ENCODE data around the gene C2CD4D. TPM values are rescaled to one million over a fixed set of nuclear protein-coding genes. Genes with fewer than 3 reads are reported as not detected.

The C2CD4D gene
- total RNA-seq, 1 experiment from 2014 or later = 0.17 TPM

DNA sequence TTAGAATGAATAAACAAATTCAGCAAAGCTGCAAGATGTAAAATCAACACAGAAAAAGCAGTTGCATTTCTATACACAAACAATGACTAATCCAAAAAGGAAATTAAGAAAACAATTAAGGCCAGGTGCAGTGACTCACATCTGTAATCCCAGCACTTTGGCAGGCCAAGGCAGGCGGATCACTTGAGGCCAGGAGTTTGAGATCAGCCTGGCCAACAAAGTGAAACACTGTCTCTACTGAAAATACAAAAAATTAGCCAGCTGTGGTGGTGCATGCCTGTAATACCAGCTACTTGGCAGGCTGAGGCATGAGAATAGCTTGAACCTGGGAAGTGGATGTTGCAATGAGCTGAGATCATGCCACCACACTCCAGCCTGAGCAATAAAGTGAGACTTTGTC lies 47.4 kb upstream of the C2CD4D start:
- CTCF ChIA-PET = interaction anchor here (2.0 to 2.4 kb wide), 2 partner anchors 21 to 115 kb away, joined by 7 to 14 read pairs; partner anchors contain the start of gene THEM4
- peak; percentile 54; the same call in 1 of the 2 replicates for ATAC-seq
- intact Hi-C loops (cut with micrococcal nuclease) = no loop called here
- H3K9ac ChIP-seq (ENCODE audit: low read length) = no peak overlapping the region
- no peak for DNase-seq (ENCODE audit: low read depth, low spot score)
- H3K79me2 ChIP-seq (ENCODE audit: insufficient read depth, low read length) = no peaks in the 10 kb centered on the region
- H3K27me3 ChIP-seq (ENCODE audit: insufficient read depth, low read length) = no peaks in the 10 kb centered on the region
- peaks cover 8 to 12% of the 10 kb centered on the region in 2 experiments; a peak in 2 of 4 replicates for H3K4me1 ChIP-seq (ENCODE audit: control insufficient read depth in 1 of 2, insufficient read depth in 2 of 2, low read length in 2 of 2)
- peaks cover 0 to 19% of the 10 kb centered on the region in 2 experiments; a peak in 2 of 4 replicates for H3K36me3 ChIP-seq (ENCODE audit: control insufficient read depth in 1 of 2, insufficient read depth in 2 of 2, low read length in 2 of 2)
- H3K4me3 ChIP-seq (replicated peaks in 1 of 2; ENCODE audit: low read depth in 1 of 2, low read length in 2 of 2) = no peak overlapping the region
- H3K4me2 ChIP-seq (ENCODE audit: low read length) = 0 out of 2 replicates have a peak overlapping the region, but pooled peaks have one; percentile 2
- no peaks in the 10 kb centered on the region for H3K9me3 ChIP-seq (ENCODE audit: control insufficient read depth in 1 of 2, insufficient read depth in 1 of 2, low read depth in 1 of 2, low read length in 2 of 2)
- no peak overlapping the region for H2AFZ ChIP-seq (ENCODE audit: low read depth, low read length, poor library complexity, severe bottlenecking)
- no TSS peak for BruUV-seq (replicated peaks)
- RAD21 ChIA-PET (ENCODE audit: low non-redundant PET in 1 of 2, low total read pairs in 2 of 2, uncharacterized antibody in 2 of 2, unreplicated experiment in 2 of 2) = no interaction called here
- H3K27ac ChIP-seq (ENCODE audit: low read depth, low read length) = peak overlapping the region; percentile 0; the same call in 1 of the 2 replicates
- POLR2A ChIA-PET = no interaction called here
- H4K20me1 ChIP-seq (ENCODE audit: insufficient read depth) = no peaks in the 10 kb centered on the region; the same call in 1 of the 2 replicates
- H3K9me2 ChIP-seq (ENCODE audit: insufficient read depth) = no peaks in the 10 kb centered on the region
- TF ChIP-seq, protein P1, sequence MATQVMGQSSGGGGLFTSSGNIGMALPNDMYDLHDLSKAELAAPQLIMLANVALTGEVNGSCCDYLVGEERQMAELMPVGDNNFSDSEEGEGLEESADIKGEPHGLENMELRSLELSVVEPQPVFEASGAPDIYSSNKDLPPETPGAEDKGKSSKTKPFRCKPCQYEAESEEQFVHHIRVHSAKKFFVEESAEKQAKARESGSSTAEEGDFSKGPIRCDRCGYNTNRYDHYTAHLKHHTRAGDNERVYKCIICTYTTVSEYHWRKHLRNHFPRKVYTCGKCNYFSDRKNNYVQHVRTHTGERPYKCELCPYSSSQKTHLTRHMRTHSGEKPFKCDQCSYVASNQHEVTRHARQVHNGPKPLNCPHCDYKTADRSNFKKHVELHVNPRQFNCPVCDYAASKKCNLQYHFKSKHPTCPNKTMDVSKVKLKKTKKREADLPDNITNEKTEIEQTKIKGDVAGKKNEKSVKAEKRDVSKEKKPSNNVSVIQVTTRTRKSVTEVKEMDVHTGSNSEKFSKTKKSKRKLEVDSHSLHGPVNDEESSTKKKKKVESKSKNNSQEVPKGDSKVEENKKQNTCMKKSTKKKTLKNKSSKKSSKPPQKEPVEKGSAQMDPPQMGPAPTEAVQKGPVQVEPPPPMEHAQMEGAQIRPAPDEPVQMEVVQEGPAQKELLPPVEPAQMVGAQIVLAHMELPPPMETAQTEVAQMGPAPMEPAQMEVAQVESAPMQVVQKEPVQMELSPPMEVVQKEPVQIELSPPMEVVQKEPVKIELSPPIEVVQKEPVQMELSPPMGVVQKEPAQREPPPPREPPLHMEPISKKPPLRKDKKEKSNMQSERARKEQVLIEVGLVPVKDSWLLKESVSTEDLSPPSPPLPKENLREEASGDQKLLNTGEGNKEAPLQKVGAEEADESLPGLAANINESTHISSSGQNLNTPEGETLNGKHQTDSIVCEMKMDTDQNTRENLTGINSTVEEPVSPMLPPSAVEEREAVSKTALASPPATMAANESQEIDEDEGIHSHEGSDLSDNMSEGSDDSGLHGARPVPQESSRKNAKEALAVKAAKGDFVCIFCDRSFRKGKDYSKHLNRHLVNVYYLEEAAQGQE (IDR thresholded peaks at IDR 0.05; ENCODE audit: low read depth) = no peak
- TF ChIP-seq SRF (IDR thresholded peaks at IDR 0.05; ENCODE audit: low read depth) (no peak), CBX3 (IDR thresholded peaks at IDR 0.05; ENCODE audit: low read depth) (peak; percentile 34), ZFX (IDR thresholded peaks at IDR 0.05) (no peak), JUND (IDR thresholded peaks at IDR 0.05) (peak; percentile 36; the same call in 1 of the 2 replicates), YY1 (IDR thresholded peaks at IDR 0.05; ENCODE audit: extremely low read depth, insufficient replicate concordance, low read depth, low read length) (no peak), SP1 (IDR thresholded peaks at IDR 0.05; ENCODE audit: low read depth) (peak; percentile 37; the same call in 1 of the 2 replicates), EZH2phosphoT487 (IDR thresholded peaks at IDR 0.05; ENCODE audit: borderline replicate concordance) (no peak), ATF3 (IDR thresholded peaks at IDR 0.05) (no peak), POLR2A (IDR thresholded peaks at IDR 0.05; ENCODE audit: borderline replicate concordance, extremely low read depth, insufficient read depth, insufficient read length) (no peak), CEBPB (IDR thresholded peaks at IDR 0.05; ENCODE audit: low read depth) (no peak), RAD21 (IDR thresholded peaks at IDR 0.05; ENCODE audit: low read depth) (no peak), ZNF274 (IDR thresholded peaks at IDR 0.05; ENCODE audit: low read depth, low read length) (no peak), MAX (IDR thresholded peaks at IDR 0.05) (no peak), TCF7L2 (IDR thresholded peaks at IDR 0.05; ENCODE audit: borderline replicate concordance, extremely low read depth, insufficient read depth, insufficient read length) (no peak), SIN3A (IDR thresholded peaks at IDR 0.05; ENCODE audit: low read depth) (no peak), EGR1 (IDR thresholded peaks at IDR 0.05; ENCODE audit: low read depth) (no peak), ELF1 (IDR thresholded peaks at IDR 0.05; ENCODE audit: borderline replicate concordance, low read depth) (no peak), POLR2AphosphoS5 (IDR thresholded peaks at IDR 0.05; ENCODE audit: low read depth, low read length) (no peak)
- TF ChIP-seq, protein P2, sequence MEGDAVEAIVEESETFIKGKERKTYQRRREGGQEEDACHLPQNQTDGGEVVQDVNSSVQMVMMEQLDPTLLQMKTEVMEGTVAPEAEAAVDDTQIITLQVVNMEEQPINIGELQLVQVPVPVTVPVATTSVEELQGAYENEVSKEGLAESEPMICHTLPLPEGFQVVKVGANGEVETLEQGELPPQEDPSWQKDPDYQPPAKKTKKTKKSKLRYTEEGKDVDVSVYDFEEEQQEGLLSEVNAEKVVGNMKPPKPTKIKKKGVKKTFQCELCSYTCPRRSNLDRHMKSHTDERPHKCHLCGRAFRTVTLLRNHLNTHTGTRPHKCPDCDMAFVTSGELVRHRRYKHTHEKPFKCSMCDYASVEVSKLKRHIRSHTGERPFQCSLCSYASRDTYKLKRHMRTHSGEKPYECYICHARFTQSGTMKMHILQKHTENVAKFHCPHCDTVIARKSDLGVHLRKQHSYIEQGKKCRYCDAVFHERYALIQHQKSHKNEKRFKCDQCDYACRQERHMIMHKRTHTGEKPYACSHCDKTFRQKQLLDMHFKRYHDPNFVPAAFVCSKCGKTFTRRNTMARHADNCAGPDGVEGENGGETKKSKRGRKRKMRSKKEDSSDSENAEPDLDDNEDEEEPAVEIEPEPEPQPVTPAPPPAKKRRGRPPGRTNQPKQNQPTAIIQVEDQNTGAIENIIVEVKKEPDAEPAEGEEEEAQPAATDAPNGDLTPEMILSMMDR (IDR thresholded peaks at IDR 0.05 in 2 of 3, conservative IDR thresholded peaks at IDR 0.05 in 1 of 3; ENCODE audit: borderline replicate concordance in 1 of 3, insufficient read depth in 1 of 3, low read depth in 2 of 3, low read length in 2 of 3) = no peak
- TF ChIP-seq, protein P3, sequence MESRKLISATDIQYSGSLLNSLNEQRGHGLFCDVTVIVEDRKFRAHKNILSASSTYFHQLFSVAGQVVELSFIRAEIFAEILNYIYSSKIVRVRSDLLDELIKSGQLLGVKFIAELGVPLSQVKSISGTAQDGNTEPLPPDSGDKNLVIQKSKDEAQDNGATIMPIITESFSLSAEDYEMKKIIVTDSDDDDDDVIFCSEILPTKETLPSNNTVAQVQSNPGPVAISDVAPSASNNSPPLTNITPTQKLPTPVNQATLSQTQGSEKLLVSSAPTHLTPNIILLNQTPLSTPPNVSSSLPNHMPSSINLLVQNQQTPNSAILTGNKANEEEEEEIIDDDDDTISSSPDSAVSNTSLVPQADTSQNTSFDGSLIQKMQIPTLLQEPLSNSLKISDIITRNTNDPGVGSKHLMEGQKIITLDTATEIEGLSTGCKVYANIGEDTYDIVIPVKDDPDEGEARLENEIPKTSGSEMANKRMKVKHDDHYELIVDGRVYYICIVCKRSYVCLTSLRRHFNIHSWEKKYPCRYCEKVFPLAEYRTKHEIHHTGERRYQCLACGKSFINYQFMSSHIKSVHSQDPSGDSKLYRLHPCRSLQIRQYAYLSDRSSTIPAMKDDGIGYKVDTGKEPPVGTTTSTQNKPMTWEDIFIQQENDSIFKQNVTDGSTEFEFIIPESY (IDR thresholded peaks at IDR 0.05; ENCODE audit: extremely low read depth, insufficient replicate concordance, low read length) = no peak
